Activated T-cell treated with anti-CD3 and anti-CD28 coated beads, Interleukin-2, amount 50 U/mL, for 72 hours (primary cell): ENCODE data around the gene PPP1R27. TPM values are rescaled to one million over a fixed set of nuclear protein-coding genes. Genes with fewer than 3 reads are reported as not detected.

Experiments
- ATAC-seq, 2 donors: fragments of 150-1000 bp; cut with Tn5 transposase; replicated peaks in 1 of 2; 2 replicates each; pipeline ENCODE4 v1.10.0; 2021; ENCODE audit warnings: moderate library complexity in 2 of 2, mild to moderate bottlenecking in 1 of 2
- DNase-seq, 2 donors: peaks; one replicate each; pipeline ENCODE4 v3.0.0; 2021 to 2022; ENCODE audit warnings: mixed read lengths in 1 of 2
- H3K27ac Mint-ChIP-seq: one replicate; pipeline ENCODE4 v1.8.0; 2022; ENCODE audit warnings: mild to moderate bottlenecking, moderate library complexity, mixed read lengths
- H3K27me3 Mint-ChIP-seq: one replicate; pipeline ENCODE4 v1.8.0; 2022; ENCODE audit warnings: low read depth, mixed read lengths
- H3K36me3 Mint-ChIP-seq, 2 donors: one replicate each; pipeline ENCODE4 v1.8.0; 2022; ENCODE audit warnings: mixed read lengths in 2 of 2, mild to moderate bottlenecking in 1 of 2; ENCODE audit not compliant: insufficient read depth in 2 of 2
- H3K4me1 Mint-ChIP-seq: one replicate; pipeline ENCODE4 v1.8.0; 2022; ENCODE audit warnings: low read depth, mixed read lengths
- H3K4me3 Mint-ChIP-seq, 2 donors: one replicate each; pipeline ENCODE4 v1.8.0; 2022; ENCODE audit warnings: mild to moderate bottlenecking in 2 of 2, mixed read lengths in 2 of 2, moderate library complexity in 2 of 2
- H3K9me3 Mint-ChIP-seq, 2 donors: one replicate each; pipeline ENCODE4 v1.8.0; 2022; ENCODE audit warnings: mixed read lengths in 2 of 2
- total RNA-seq, 2 donors: library from RNA; stranded (reverse); gene quantifications; one replicate each; pipeline ENCODE4 v1.2.3, GENCODE V29; 2022

The PPP1R27 gene
- total RNA-seq, 2 donors from 2014 or later = not detected

- H3K36me3 Mint-ChIP-seq = no peaks in the 10 kb centered on the region
- no peaks in the 10 kb centered on the region for H3K27me3 Mint-ChIP-seq
- DNase-seq = no peak
- no peak overlapping the region for H3K4me3 Mint-ChIP-seq
- H3K27ac Mint-ChIP-seq = no peak overlapping the region
- H3K4me1 Mint-ChIP-seq = no peaks in the 10 kb centered on the region
- no peak for ATAC-seq
- H3K9me3 Mint-ChIP-seq = no peaks in the 10 kb centered on the region
Measured at GRCh38 chr17:81792675-81793615, 41.9 kb downstream of the PPP1R27 start.

Other genes starting within 250 kb of the PPP1R27 start
- gene NPLOC4, start 197.9 kb downstream of the PPP1R27 start, total RNA-seq = 100 to 1,000 TPM in 1 of 2 donors, 10 to 100 TPM in 1; 89.7 to 107 TPM
- gene TSPAN10, start 197.9 kb downstream of the PPP1R27 start, total RNA-seq = 1 to 10 TPM in 1 of 2 donors, under 1 TPM in 1; 0.63 to 1.1 TPM
- 1 to 10 TPM; 4.2 to 4.4 TPM for gene PDE6G, start 178.5 kb downstream of the PPP1R27 start, total RNA-seq
- 10 to 100 TPM; 49.1 to 58.8 TPM for gene OXLD1, start 168.4 kb downstream of the PPP1R27 start, total RNA-seq
- gene CCDC137, start 168.3 kb downstream of the PPP1R27 start, total RNA-seq = 10 to 100 TPM; 26.1 to 46.5 TPM
- 10 to 100 TPM; 33.0 to 45.3 TPM for gene ARL16, start 151.3 kb downstream of the PPP1R27 start, total RNA-seq
- 10 to 100 TPM; 95.5 to 96.0 TPM for gene HGS, start 151.0 kb downstream of the PPP1R27 start, total RNA-seq
- 10 to 100 TPM; 49.1 to 64.7 TPM for gene MRPL12, start 131.7 kb downstream of the PPP1R27 start, total RNA-seq
- gene SLC25A10, start 122.8 kb downstream of the PPP1R27 start, total RNA-seq = 10 to 100 TPM in 1 of 2 donors, 1 to 10 TPM in 1; 9.2 to 11.3 TPM
- gene GCGR, start 30.9 kb downstream of the PPP1R27 start, total RNA-seq = under 1 TPM in 1 of 2 donors, not detected in 1; 0.17 TPM
- gene MCRIP1, start 1.8 kb downstream of the PPP1R27 start, total RNA-seq = 10 to 100 TPM; 61.9 to 77.2 TPM
- 100 to 1,000 TPM; 430 to 436 TPM for gene P4HB, start 25.5 kb upstream of the PPP1R27 start, total RNA-seq
- gene ARHGDIA, start 36.3 kb upstream of the PPP1R27 start, total RNA-seq = 100 to 1,000 TPM; 369 to 410 TPM
- 100 to 1,000 TPM in 1 of 2 donors, 10 to 100 TPM in 1; 95.9 to 122 TPM for gene ALYREF, start 56.5 kb upstream of the PPP1R27 start, total RNA-seq
- gene ANAPC11, start 56.7 kb upstream of the PPP1R27 start, total RNA-seq = 100 to 1,000 TPM in 1 of 2 donors, 10 to 100 TPM in 1; 78.5 to 106 TPM
- under 1 TPM in 1 of 2 donors, not detected in 1; 0.19 TPM for gene NPB, start 67.2 kb upstream of the PPP1R27 start, total RNA-seq
- gene PCYT2, start 76.3 kb upstream of the PPP1R27 start, total RNA-seq = 10 to 100 TPM; 13.9 to 14.2 TPM
- 10 to 100 TPM; 42.2 to 44.2 TPM for gene SIRT7, start 83.1 kb upstream of the PPP1R27 start, total RNA-seq
- 10 to 100 TPM; 41.5 to 44.7 TPM for gene MAFG, start 92.7 kb upstream of the PPP1R27 start, total RNA-seq
- gene PYCR1, start 102.2 kb upstream of the PPP1R27 start, total RNA-seq = 100 to 1,000 TPM; 141 to 178 TPM
- gene MYADML2, start 112.2 kb upstream of the PPP1R27 start, total RNA-seq = not detected
- gene NOTUM, start 126.1 kb upstream of the PPP1R27 start, total RNA-seq = 1 to 10 TPM in 1 of 2 donors, under 1 TPM in 1; 0.76 to 1.4 TPM
- gene ASPSCR1, start 142.6 kb upstream of the PPP1R27 start, total RNA-seq = 10 to 100 TPM; 32.0 to 34.2 TPM
- 10 to 100 TPM; 32.2 to 44.0 TPM for gene CENPX, start 187.8 kb upstream of the PPP1R27 start, total RNA-seq
- 10 to 100 TPM; 11.8 to 15.4 TPM for gene LRRC45, start 188.3 kb upstream of the PPP1R27 start, total RNA-seq
- 10 to 100 TPM in 1 of 2 donors, 1 to 10 TPM in 1; 8.5 to 13.1 TPM for gene RAC3, start 196.6 kb upstream of the PPP1R27 start, total RNA-seq
- 100 to 1,000 TPM; 114 to 125 TPM for gene DCXR, start 202.6 kb upstream of the PPP1R27 start, total RNA-seq
- 10 to 100 TPM; 31.0 to 42.2 TPM for gene RFNG, start 216.8 kb upstream of the PPP1R27 start, total RNA-seq
- gene GPS1, start 216.8 kb upstream of the PPP1R27 start, total RNA-seq = 10 to 100 TPM; 55.1 to 73.5 TPM
- gene DUS1L, start 230.8 kb upstream of the PPP1R27 start, total RNA-seq = 100 to 1,000 TPM; 109 to 121 TPM